Measurements from ENCODE around the gene SPATA4.

SPATA4 gene

DNA sequence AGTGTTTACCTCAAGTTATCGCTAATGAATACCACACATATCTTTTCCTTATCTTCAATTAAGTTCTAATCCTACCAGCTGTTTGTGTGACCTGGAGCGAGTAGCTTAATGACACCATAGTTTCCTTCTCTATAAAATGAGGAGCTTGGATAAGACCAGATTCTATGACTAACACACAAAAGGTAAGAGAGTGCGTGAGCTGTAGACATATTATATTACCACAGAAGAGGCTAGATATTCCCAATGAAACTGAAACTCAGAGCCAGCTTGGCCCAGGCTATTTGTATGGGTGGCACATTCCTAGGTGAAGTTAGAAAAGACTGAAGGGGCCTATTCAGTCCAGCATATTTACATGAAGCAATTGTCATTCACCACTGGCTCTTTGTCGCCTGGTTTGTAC, 43.4 kb upstream of the SPATA4 start:
- H3K4me2 ChIP-seq (ENCODE audit: low read depth, low read length, poor library complexity, severe bottlenecking) = no peak overlapping the region
- H3K27me3 ChIP-seq (ENCODE audit: insufficient read depth, low read length, poor library complexity, severe bottlenecking) = no peaks in the 10 kb centered on the region
- H2AFZ ChIP-seq (ENCODE audit: low read length) = no peak overlapping the region
- H3K9me3 ChIP-seq (ENCODE audit: insufficient read depth, low read depth, low read length) = no peaks in the 10 kb centered on the region
- H3K4me1 ChIP-seq (ENCODE audit: insufficient read depth, low read length, poor library complexity, severe bottlenecking) = no peaks in the 10 kb centered on the region
- H3K4me3 ChIP-seq (ENCODE audit: low read length, poor library complexity, severe bottlenecking) = no peak overlapping the region
- H3K9me2 ChIP-seq (replicated peaks; ENCODE audit: low read depth, low read length) = no peaks in the 10 kb centered on the region
- H3F3A ChIP-seq (ENCODE audit: low read depth) = no peaks in the 10 kb centered on the region
- no peaks in the 10 kb centered on the region for H3K36me3 ChIP-seq (ENCODE audit: insufficient read depth, low read length)
- no peaks in the 10 kb centered on the region for H4K20me1 ChIP-seq (ENCODE audit: insufficient read depth, low read length, poor library complexity, severe bottlenecking)
- H3K9ac ChIP-seq (ENCODE audit: low read depth, low read length, poor library complexity, severe bottlenecking) = no peak overlapping the region
- no peaks in the 10 kb centered on the region for H3K79me2 ChIP-seq (ENCODE audit: insufficient read depth, low read length)
- TF ChIP-seq EZH2phosphoT487 (IDR thresholded peaks at IDR 0.05; ENCODE audit: borderline replicate concordance) = no peak
- TF ChIP-seq, protein P1, sequence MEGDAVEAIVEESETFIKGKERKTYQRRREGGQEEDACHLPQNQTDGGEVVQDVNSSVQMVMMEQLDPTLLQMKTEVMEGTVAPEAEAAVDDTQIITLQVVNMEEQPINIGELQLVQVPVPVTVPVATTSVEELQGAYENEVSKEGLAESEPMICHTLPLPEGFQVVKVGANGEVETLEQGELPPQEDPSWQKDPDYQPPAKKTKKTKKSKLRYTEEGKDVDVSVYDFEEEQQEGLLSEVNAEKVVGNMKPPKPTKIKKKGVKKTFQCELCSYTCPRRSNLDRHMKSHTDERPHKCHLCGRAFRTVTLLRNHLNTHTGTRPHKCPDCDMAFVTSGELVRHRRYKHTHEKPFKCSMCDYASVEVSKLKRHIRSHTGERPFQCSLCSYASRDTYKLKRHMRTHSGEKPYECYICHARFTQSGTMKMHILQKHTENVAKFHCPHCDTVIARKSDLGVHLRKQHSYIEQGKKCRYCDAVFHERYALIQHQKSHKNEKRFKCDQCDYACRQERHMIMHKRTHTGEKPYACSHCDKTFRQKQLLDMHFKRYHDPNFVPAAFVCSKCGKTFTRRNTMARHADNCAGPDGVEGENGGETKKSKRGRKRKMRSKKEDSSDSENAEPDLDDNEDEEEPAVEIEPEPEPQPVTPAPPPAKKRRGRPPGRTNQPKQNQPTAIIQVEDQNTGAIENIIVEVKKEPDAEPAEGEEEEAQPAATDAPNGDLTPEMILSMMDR (conservative IDR thresholded peaks at IDR 0.05; ENCODE audit: low read length) = no peak

DNA sequence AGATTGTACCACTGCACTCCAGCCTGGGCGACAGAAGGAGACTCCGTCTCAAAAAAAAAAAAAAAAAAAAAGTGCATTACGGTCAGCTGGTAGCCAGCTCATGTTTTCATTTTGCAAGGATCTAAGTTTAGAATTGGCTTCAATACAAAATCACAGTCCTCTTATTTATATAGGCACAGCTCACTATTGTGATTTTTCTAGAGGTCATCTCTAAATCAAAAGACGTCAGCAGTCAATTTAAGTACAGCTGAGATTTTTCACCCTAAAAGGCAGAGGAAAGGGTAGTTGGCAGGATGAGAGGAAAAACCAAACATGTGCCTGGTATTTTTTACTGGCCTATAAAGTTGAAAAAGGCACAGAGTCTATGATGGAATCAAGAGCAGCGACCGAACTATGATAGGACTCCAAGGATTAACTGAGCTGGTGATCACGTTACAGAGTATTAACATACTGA, 42.8 kb upstream of the SPATA4 start:
- H2AFZ ChIP-seq (ENCODE audit: low read length) = no peak overlapping the region
- no peaks in the 10 kb centered on the region for H3K4me1 ChIP-seq (ENCODE audit: insufficient read depth, low read length, poor library complexity, severe bottlenecking)

DNA sequence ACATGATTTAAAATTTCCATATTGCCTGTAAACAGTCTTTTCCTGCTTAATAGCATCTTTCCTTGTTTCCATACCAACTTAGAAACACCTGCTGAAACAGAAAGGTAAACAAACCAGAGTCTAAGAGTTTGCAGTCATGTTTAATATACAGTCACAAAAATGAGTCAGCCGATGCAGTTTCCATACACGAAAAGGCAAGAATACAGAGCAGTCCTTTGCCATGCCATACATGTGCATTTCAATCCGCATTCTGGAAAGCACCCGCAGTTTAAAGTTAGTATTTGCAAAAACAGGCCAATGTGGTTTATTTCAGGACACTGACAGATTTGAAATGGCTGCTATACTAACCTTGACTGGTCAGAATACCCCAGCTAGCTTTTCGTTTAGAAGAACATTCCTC, 41.6 kb upstream of the SPATA4 start:
- Histone ChIP-seq H3K36me3 (ENCODE audit: insufficient read depth, low read length) (no peaks in the 10 kb centered on the region), H3F3A (ENCODE audit: low read depth) (no peaks in the 10 kb centered on the region), H3K4me3 (ENCODE audit: low read length, poor library complexity, severe bottlenecking) (no peak overlapping the region), H4K20me1 (ENCODE audit: insufficient read depth, low read length, poor library complexity, severe bottlenecking) (no peaks in the 10 kb centered on the region), H3K4me2 (ENCODE audit: low read depth, low read length, poor library complexity, severe bottlenecking) (no peak overlapping the region), H3K27me3 (ENCODE audit: insufficient read depth, low read length, poor library complexity, severe bottlenecking) (no peaks in the 10 kb centered on the region), H3K4me1 (ENCODE audit: insufficient read depth, low read length, poor library complexity, severe bottlenecking) (no peaks in the 10 kb centered on the region), H3K9ac (ENCODE audit: low read depth, low read length, poor library complexity, severe bottlenecking) (no peak overlapping the region), H3K9me2 (replicated peaks; ENCODE audit: low read depth, low read length) (no peaks in the 10 kb centered on the region), H2AFZ (ENCODE audit: low read length) (no peak overlapping the region), H3K9me3 (ENCODE audit: insufficient read depth, low read depth, low read length) (no peaks in the 10 kb centered on the region), H3K79me2 (ENCODE audit: insufficient read depth, low read length) (no peaks in the 10 kb centered on the region)
- TF ChIP-seq EZH2phosphoT487 (IDR thresholded peaks at IDR 0.05; ENCODE audit: borderline replicate concordance) = no peak
- TF ChIP-seq, protein P1 (conservative IDR thresholded peaks at IDR 0.05; ENCODE audit: low read length) = no peak

More for the DNA sequence above, 42.8 kb upstream of the SPATA4 start:
- H3K4me3 ChIP-seq (ENCODE audit: low read length, poor library complexity, severe bottlenecking) = no peak overlapping the region
- no peaks in the 10 kb centered on the region for H3K27me3 ChIP-seq (ENCODE audit: insufficient read depth, low read length, poor library complexity, severe bottlenecking)
- no peaks in the 10 kb centered on the region for H3K9me2 ChIP-seq (replicated peaks; ENCODE audit: low read depth, low read length)
- H3K9me3 ChIP-seq (ENCODE audit: insufficient read depth, low read depth, low read length) = no peaks in the 10 kb centered on the region
- no peak overlapping the region for H3K9ac ChIP-seq (ENCODE audit: low read depth, low read length, poor library complexity, severe bottlenecking)
- TF ChIP-seq EZH2phosphoT487 (IDR thresholded peaks at IDR 0.05; ENCODE audit: borderline replicate concordance) = no peak
- TF ChIP-seq, protein P1 (conservative IDR thresholded peaks at IDR 0.05; ENCODE audit: low read length) = no peak
- no peaks in the 10 kb centered on the region for H4K20me1 ChIP-seq (ENCODE audit: insufficient read depth, low read length, poor library complexity, severe bottlenecking)
- no peaks in the 10 kb centered on the region for H3F3A ChIP-seq (ENCODE audit: low read depth)
- no peaks in the 10 kb centered on the region for H3K36me3 ChIP-seq (ENCODE audit: insufficient read depth, low read length)
- H3K4me2 ChIP-seq (ENCODE audit: low read depth, low read length, poor library complexity, severe bottlenecking) = no peak overlapping the region
- H3K79me2 ChIP-seq (ENCODE audit: insufficient read depth, low read length) = no peaks in the 10 kb centered on the region
